ENCODE results near the gene C9orf50.
"Not testable (repeated sequence)": the region's sequence is repeated elsewhere in the genome, so short reads cannot be mapped to it uniquely, and the experiment has no call there.

Gene C9orf50

GRCh38 chr9:129610213-129610472 is 10.8 kb downstream of the C9orf50 start:
- DNase-seq, result no peak

- DNase-seq, result peak in 2 of 4 experiments; percentile 32 to 45
These were observed 11.3 kb downstream of the C9orf50 start for GRCh38 chr9:129609486-129610212.

GRCh38 chr9:129608561-129609481 is 12.1 kb downstream of the C9orf50 start:
- DNase-seq, result no peak

GRCh38 chr9:129607027-129607387 is 13.9 kb downstream of the C9orf50 start:
- DNase-seq, result no peak

- DNase-seq, result no peak
These were observed 14.5 kb downstream of the C9orf50 start for GRCh38 chr9:129606161-129607026.

- DNase-seq, result no peak
These were observed 16.1 kb downstream of the C9orf50 start for GRCh38 chr9:129604766-129605163.

GRCh38 chr9:129604056-129604765 is 16.7 kb downstream of the C9orf50 start:
- DNase-seq, result no peak

- DNase-seq, result no peak
These were observed 18.1 kb downstream of the C9orf50 start for GRCh38 chr9:129602598-129603415.

GRCh38 chr9:129601082-129601674 is 19.7 kb downstream of the C9orf50 start:
- DNase-seq, result no peak

- DNase-seq, result no peak
These were observed 22.8 kb downstream of the C9orf50 start for GRCh38 chr9:129598089-129598596.

- no peak for DNase-seq
These were observed 23.4 kb downstream of the C9orf50 start for GRCh38 chr9:129597355-129598088.

GRCh38 chr9:129596541-129597331 is 24.2 kb downstream of the C9orf50 start:
- no peak for DNase-seq

GRCh38 chr9:129595903-129596540 is 24.9 kb downstream of the C9orf50 start:
- no peak for DNase-seq

GRCh38 chr9:129595311-129595741 is 25.6 kb downstream of the C9orf50 start:
- no peak for DNase-seq

GRCh38 chr9:129594632-129595031 is 26.3 kb downstream of the C9orf50 start:
- no peak for DNase-seq

- not testable (repeated sequence) for DNase-seq
These were observed 28.1 kb downstream of the C9orf50 start for GRCh38 chr9:129592790-129593189.

GRCh38 chr9:129591916-129592315 is 29.0 kb downstream of the C9orf50 start:
- DNase-seq, result no peak

GRCh38 chr9:129590466-129590865 is 30.4 kb downstream of the C9orf50 start:
- no peak for DNase-seq

Measured in activated CD4-positive, CD25-positive, alpha-beta regulatory T cell (primary cell).